ENCODE results near the gene USP11.

USP11 gene

DNA sequence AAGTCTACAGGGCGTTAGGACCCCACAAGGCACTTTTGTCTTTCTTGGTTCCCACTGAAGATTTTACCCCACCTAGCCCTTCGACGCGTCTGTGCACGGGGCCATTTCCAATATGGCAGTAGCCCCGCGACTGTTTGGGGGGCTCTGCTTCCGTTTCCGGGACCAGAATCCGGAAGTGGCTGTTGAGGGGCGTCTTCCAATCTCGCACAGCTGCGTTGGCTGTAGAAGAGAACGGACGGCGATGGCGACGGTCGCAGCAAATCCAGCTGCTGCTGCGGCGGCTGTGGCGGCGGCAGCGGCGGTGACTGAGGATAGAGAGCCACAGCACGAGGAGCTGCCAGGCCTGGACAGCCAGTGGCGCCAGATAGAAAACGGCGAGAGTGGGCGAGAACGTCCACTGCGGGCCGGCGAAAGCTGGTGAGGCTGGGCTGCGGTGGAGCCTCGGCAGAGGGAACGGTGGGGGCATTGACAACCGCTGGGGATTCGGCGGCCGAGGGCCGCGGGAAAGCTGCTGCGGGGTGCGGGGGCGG lies at the start of gene USP11:
Gene USP11, plus strand, starts transcription at position 207 of the 530 bp plus-strand sequence. Its CDS starts 35 bp downstream, at position 242.
- in situ Hi-C loops (cut with HindIII; ENCODE audit: low pct_ligation_motif_present, low pct_unique_long_range_greater_than_20kb, low sequenced_read_pairs) = no loop called here
- DNase-seq = peak; percentile 29

DNA sequence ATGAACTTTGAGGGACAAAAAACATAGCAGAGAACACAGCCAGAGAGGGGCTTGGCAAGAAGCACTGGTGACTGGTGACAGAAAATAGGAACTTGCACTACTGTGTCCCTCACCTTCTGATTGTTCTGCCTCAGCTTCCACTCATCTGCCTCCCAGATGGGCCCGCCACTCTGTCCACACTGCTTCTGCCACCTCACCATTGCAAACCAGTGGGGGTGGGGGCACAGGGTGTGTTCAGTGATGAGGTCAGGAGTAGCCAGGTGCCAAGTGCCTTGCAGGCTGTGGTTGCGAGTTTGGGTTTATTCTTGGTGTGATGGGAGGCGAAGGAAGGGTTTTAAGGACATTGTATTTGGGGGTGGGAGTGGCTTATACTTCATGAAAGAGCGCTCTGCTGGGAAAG lies 48.3 kb upstream of the USP11 start:
- in situ Hi-C loops (cut with HindIII; ENCODE audit: low pct_ligation_motif_present, low pct_unique_long_range_greater_than_20kb, low sequenced_read_pairs) = no loop called here
- no peak for DNase-seq

- no peak for DNase-seq
- in situ Hi-C loops (cut with HindIII; ENCODE audit: low pct_ligation_motif_present, low pct_unique_long_range_greater_than_20kb, low sequenced_read_pairs) = no loop called here
These were observed 47.6 kb upstream of the USP11 start for GRCh38 chrX:47185241-47185640.

DNA sequence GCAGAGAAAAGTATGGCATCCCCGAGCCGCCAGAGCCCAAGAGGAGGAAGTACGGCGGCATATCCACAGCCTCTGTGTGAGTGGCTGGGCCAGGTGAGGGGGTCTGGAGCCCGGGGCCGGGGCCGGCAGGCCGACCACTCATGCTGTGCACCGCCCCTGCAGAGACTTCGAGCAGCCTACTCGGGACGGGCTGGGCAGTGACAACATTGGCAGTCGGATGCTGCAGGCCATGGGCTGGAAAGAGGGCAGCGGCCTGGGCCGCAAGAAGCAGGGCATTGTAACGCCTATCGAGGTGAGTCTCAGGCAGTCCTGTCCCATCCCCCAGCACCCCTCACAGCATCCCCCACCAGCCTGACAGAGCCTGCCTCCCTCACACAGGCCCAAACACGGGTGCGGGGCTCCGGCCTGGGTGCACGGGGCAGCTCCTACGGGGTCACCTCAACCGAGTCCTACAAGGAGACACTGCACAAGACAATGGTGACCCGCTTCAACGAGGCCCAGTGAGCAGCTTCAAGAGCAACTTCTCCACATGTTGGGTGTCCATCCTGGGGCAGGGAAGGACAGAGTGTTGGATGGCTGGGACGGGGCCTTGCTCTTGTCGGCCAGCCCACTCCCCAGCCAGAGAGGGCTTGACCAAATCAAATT lies 46.6 kb upstream of the USP11 start:
- DNase-seq = no peak
- in situ Hi-C loops (cut with HindIII; ENCODE audit: low pct_ligation_motif_present, low pct_unique_long_range_greater_than_20kb, low sequenced_read_pairs) = no loop called here

DNA sequence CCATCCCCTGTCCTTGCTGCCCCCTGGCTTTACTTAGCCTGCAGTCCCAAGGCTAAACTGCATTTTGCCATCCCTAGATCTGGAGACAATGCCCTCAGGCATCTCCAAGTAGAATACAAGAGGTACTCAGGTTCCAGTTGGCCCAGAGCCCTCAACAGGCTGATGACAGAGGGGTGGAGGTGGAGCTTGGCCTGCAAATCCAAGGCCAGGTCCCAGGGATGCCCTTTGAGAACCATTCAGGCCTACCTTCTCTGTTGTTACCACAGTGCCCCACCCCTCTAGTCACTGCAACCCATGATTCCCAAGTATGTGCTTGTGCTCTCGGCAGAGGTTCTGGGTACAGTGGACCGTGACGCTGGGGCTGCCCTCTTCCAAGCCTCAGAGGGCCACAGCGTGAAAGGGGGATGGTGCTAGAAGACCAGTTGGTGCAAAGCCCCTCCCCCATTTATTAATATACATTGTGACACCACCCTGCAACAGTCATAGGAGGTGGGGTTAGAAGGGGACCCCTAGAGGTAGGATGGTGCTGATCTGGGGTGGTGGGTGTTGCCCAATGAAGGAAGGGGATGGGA lies 45.6 kb upstream of the USP11 start:
- in situ Hi-C loops (cut with HindIII; ENCODE audit: low pct_ligation_motif_present, low pct_unique_long_range_greater_than_20kb, low sequenced_read_pairs) = no loop called here
- no peak for DNase-seq

- no peak for DNase-seq
- in situ Hi-C loops (cut with HindIII; ENCODE audit: low pct_ligation_motif_present, low pct_unique_long_range_greater_than_20kb, low sequenced_read_pairs) = no loop called here
These were observed 42.9 kb upstream of the USP11 start for GRCh38 chrX:47189906-47190305.

GRCh38 chrX:47190445-47191269 lies 42.2 kb upstream of the USP11 start:
- in situ Hi-C loops (cut with HindIII; ENCODE audit: low pct_ligation_motif_present, low pct_unique_long_range_greater_than_20kb, low sequenced_read_pairs) = no loop called here

GRCh38 chrX:47191331-47191730 lies 41.5 kb upstream of the USP11 start:
- DNase-seq = no peak
- in situ Hi-C loops (cut with HindIII; ENCODE audit: low pct_ligation_motif_present, low pct_unique_long_range_greater_than_20kb, low sequenced_read_pairs) = no loop called here

More at GRCh38 chrX:47190445-47191269, 42.2 kb upstream of the USP11 start:
- DNase-seq = peak; percentile 84

DNA sequence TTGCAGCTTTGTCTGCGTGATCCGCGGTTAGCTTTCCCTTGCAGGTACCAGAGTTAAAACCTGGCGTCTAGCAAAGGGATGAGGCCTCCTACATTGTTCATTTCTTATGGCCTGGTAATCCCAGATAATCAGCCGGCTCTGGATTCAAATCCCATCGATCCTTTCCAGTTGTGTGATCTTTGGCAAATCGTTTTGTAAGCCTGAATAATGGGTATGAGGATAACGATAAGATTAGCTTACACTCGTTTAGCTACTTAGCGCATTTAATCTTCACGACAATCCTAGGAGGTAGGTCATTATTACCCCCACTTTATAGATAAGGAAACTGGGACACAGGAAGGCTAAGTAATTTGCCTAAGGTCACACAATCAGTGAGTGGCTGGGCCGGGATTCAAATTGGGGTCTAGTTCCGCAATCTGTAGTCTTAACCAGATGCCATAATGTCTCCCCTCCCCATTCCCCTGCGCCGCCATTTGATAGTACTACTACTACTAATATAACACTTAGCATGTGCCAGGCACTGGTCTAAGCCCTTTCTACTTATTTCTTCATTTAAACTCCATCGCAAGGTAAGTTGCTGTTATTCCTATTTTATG lies 40.9 kb upstream of the USP11 start:
- in situ Hi-C loops (cut with HindIII; ENCODE audit: low pct_ligation_motif_present, low pct_unique_long_range_greater_than_20kb, low sequenced_read_pairs) = no loop called here
- DNase-seq = no peak

- in situ Hi-C loops (cut with HindIII; ENCODE audit: low pct_ligation_motif_present, low pct_unique_long_range_greater_than_20kb, low sequenced_read_pairs) = no loop called here
- DNase-seq = peak; percentile 88
These were observed 39.2 kb upstream of the USP11 start, which contains the start of gene UBA1 for GRCh38 chrX:47193475-47194193. Gene UBA1, plus strand, starts transcription at chrX:47193829. Its CDS starts 4,974 bp downstream, at chrX:47198803.

DNA sequence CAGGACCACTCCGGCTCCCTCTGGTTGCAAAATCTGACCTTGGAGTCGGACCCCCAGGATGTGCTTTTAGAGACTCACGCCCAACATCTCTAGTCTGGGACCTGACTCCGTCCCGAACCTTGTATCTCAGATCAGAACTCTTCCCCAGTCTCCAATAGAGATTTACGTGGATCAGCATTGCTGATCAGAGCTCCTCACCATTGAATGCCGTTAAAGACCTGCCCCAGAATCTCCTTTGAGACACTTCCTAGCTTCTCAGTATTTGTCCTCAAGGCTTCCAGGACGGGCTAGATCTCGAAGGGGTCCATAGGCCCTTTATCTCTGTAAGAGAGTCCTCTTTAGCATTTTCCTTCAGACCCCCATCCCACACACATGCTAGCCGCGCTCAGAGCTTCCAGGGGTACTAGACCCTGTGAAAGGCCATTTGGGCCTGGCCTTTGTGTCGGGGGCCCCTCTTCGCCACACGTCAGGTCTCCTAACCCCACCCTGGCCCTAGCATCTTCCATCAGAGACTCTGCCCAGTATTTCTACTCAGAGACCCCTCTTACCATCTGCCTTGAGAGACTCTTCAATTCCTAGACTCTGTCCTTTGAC lies 38.5 kb upstream of the USP11 start:
- in situ Hi-C loops (cut with HindIII; ENCODE audit: low pct_ligation_motif_present, low pct_unique_long_range_greater_than_20kb, low sequenced_read_pairs) = no loop called here
- DNase-seq = no peak

- in situ Hi-C loops (cut with HindIII; ENCODE audit: low pct_ligation_motif_present, low pct_unique_long_range_greater_than_20kb, low sequenced_read_pairs) = no loop called here
These were observed 36.7 kb upstream of the USP11 start for GRCh38 chrX:47196098-47196497.

GRCh38 chrX:47197526-47197925 lies 35.3 kb upstream of the USP11 start:
- in situ Hi-C loops (cut with HindIII; ENCODE audit: low pct_ligation_motif_present, low pct_unique_long_range_greater_than_20kb, low sequenced_read_pairs) = no loop called here
- no peak for DNase-seq

More at GRCh38 chrX:47196098-47196497, 36.7 kb upstream of the USP11 start:
- DNase-seq = no peak

DNA sequence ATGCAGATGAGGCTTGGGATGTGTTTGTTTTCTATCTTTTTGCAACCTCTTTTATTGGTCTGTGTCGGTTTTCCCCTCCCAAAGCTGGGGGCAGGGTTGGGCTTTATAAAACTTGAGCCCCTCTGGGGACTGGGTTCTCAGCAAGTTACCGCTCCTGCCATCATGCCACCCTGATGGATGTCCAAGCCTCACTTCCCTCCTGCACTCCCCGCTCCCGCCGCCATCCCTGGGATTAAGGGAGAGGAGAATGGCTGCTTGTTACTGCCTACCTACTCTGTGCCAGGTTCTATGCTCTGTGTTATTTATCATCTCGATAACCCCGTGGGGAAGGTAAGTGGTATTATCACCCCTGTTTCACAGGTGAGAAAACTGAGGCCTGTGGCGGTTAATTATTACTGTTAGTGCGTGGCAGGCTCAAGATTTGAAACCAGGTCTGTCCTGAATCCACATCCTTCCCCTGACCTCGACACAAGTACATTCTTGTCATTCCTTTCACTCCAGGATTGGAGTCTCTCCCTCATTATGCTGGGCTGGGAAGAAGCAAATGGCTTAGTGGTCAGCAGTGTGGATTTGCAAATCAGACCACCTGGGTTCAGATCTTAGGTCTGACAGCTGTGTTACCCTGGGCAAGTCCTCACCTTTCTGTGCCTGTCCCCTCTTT lies 34.7 kb upstream of the USP11 start:
- peak; percentile 7 for DNase-seq
- in situ Hi-C loops (cut with HindIII; ENCODE audit: low pct_ligation_motif_present, low pct_unique_long_range_greater_than_20kb, low sequenced_read_pairs) = no loop called here

GRCh38 chrX:47198687-47199080 lies 34.1 kb upstream of the USP11 start:
- in situ Hi-C loops (cut with HindIII; ENCODE audit: low pct_ligation_motif_present, low pct_unique_long_range_greater_than_20kb, low sequenced_read_pairs) = no loop called here
- no peak for DNase-seq

GRCh38 chrX:47199286-47199685 lies 33.5 kb upstream of the USP11 start:
- DNase-seq = no peak
- in situ Hi-C loops (cut with HindIII; ENCODE audit: low pct_ligation_motif_present, low pct_unique_long_range_greater_than_20kb, low sequenced_read_pairs) = no loop called here

DNA sequence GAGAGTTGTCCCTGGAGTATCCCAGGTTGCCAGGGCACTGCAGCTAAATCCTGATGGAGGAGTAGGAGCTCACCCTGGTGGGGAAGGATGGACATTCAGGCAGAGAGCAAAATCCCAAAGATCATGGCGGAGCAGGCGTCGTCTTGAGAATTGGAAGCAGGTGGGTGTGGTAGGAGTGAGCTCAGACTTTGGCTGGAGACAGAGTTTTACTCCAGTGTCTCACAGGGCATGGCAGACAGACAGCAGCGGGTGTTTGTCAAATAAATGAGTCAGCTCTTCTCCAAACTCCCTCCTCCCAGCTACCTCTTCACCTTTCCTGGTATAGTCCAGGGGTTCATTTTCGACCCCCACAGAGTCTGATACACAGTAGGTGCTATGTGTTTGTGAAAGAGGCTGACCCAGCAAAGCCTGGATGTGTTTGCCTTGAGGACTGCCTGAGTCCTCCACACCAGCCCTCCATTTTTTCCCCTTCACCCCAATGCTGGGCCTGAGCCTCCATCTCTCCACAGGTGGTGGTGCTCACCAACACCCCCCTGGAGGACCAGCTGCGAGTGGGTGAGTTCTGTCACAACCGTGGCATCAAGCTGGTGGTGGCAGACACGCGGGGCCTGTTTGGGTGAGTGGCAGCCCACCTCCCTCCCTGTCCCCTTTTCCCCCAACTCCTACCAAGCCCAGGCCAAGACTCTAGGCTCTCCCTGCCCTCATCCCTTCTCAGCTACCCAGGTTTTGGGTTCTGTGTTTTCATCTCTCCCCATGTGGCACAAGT lies 32.2 kb upstream of the USP11 start:
- DNase-seq = no peak
- in situ Hi-C loops (cut with HindIII; ENCODE audit: low pct_ligation_motif_present, low pct_unique_long_range_greater_than_20kb, low sequenced_read_pairs) = no loop called here
